Measurements from ENCODE around the gene SIGLEC7.

The SIGLEC7 gene

DNA sequence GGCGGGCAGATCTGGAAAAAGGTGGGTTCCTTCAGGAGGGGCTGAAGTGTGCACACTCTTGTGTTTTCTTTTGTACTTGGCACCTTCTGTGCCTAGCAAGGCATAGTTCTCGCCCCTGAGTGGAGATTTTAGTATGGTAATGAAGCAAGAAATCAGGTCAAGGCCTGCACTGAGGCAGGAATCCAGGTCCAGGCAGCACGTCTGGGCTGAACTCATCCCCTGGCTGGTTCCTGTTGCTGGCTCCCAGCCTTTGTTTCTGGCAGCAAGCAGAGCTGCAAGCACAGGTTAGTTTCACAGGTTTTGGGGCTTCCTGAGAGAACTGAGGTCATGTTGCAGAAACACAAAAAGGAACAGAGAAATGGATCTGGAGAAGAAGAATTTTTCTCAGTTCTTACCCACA lies 21.2 kb downstream of the SIGLEC7 start:
- TF ChIP-seq RARB (CRISPR knock-in tag; IDR thresholded peaks at IDR 0.05), result no peak
- no peak for TF ChIP-seq SNAI2 (CRISPR knock-in tag; IDR thresholded peaks at IDR 0.05)
- TF ChIP-seq, protein P1, sequence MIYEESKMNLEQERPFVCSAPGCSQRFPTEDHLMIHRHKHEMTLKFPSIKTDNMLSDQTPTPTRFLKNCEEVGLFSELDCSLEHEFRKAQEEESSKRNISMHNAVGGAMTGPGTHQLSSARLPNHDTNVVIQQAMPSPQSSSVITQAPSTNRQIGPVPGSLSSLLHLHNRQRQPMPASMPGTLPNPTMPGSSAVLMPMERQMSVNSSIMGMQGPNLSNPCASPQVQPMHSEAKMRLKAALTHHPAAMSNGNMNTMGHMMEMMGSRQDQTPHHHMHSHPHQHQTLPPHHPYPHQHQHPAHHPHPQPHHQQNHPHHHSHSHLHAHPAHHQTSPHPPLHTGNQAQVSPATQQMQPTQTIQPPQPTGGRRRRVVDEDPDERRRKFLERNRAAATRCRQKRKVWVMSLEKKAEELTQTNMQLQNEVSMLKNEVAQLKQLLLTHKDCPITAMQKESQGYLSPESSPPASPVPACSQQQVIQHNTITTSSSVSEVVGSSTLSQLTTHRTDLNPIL (CRISPR knock-in tag; IDR thresholded peaks at IDR 0.05; ENCODE audit: low read depth), result no peak
- TF ChIP-seq TSHZ2 (CRISPR knock-in tag; IDR thresholded peaks at IDR 0.05), result no peak
- TF ChIP-seq ISL1 (CRISPR knock-in tag; IDR thresholded peaks at IDR 0.05), result no peak
- TF ChIP-seq ZC3H10 (CRISPR knock-in tag; IDR thresholded peaks at IDR 0.05), result no peak
- TF ChIP-seq ZNF8 (CRISPR knock-in tag; IDR thresholded peaks at IDR 0.05), result no peak
- TF ChIP-seq PATZ1 (CRISPR knock-in tag; IDR thresholded peaks at IDR 0.05; ENCODE audit: borderline replicate concordance), result no peak
- TF ChIP-seq ZNF565 (CRISPR knock-in tag; conservative IDR thresholded peaks at IDR 0.05; ENCODE audit: low read depth), result no peak
- TF ChIP-seq BACH2 (CRISPR knock-in tag; IDR thresholded peaks at IDR 0.05; ENCODE audit: borderline replicate concordance), result no peak
- no peak for ATAC-seq

GRCh38 chr19:51164215-51164614 lies 22.1 kb downstream of the SIGLEC7 start:
- no peak for ATAC-seq
- TF ChIP-seq PPARA (CRISPR knock-in tag; IDR thresholded peaks at IDR 0.05; ENCODE audit: borderline replicate concordance), result no peak
- TF ChIP-seq TSHZ2 (CRISPR knock-in tag; IDR thresholded peaks at IDR 0.05), result no peak
- no peak for TF ChIP-seq ZNF8 (CRISPR knock-in tag; IDR thresholded peaks at IDR 0.05)
- TF ChIP-seq, protein P2, sequence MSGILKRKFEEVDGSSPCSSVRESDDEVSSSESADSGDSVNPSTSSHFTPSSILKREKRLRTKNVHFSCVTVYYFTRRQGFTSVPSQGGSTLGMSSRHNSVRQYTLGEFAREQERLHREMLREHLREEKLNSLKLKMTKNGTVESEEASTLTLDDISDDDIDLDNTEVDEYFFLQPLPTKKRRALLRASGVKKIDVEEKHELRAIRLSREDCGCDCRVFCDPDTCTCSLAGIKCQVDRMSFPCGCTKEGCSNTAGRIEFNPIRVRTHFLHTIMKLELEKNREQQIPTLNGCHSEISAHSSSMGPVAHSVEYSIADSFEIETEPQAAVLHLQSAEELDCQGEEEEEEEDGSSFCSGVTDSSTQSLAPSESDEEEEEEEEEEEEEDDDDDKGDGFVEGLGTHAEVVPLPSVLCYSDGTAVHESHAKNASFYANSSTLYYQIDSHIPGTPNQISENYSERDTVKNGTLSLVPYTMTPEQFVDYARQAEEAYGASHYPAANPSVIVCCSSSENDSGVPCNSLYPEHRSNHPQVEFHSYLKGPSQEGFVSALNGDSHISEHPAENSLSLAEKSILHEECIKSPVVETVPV (CRISPR knock-in tag; IDR thresholded peaks at IDR 0.05), result no peak
- TF ChIP-seq, protein P1 (CRISPR knock-in tag; IDR thresholded peaks at IDR 0.05; ENCODE audit: low read depth), result no peak
- no peak for TF ChIP-seq ZFP3 (CRISPR knock-in tag; IDR thresholded peaks at IDR 0.05)
- no peak for TF ChIP-seq ARNTL (CRISPR knock-in tag; IDR thresholded peaks at IDR 0.05; ENCODE audit: borderline replicate concordance, low read depth)
- no peak for TF ChIP-seq PATZ1 (CRISPR knock-in tag; IDR thresholded peaks at IDR 0.05; ENCODE audit: borderline replicate concordance)
- no peak for TF ChIP-seq SNAI2 (CRISPR knock-in tag; IDR thresholded peaks at IDR 0.05)
- no peak for TF ChIP-seq ESRRG (CRISPR knock-in tag; IDR thresholded peaks at IDR 0.05)
- no peak for TF ChIP-seq TOX (CRISPR knock-in tag; IDR thresholded peaks at IDR 0.05; ENCODE audit: borderline replicate concordance)
- no peak for TF ChIP-seq ZNF565 (CRISPR knock-in tag; conservative IDR thresholded peaks at IDR 0.05; ENCODE audit: low read depth)

Measured in SK-N-SH treated with all-trans-retinoic acid at 6 μM for 48 hours (cell line).